HG03045 (cell line): ENCODE measurements around the gene TMTC1.

Experiments used
- ATAC-seq: cut with Tn5 transposase; IDR thresholded peaks from one replicate; pipeline ENCODE4 v1.9.1; 2021; ENCODE audit warnings: mild to moderate bottlenecking, moderate library complexity; ENCODE audit not compliant: unreplicated experiment

The TMTC1 gene

GRCh38 chr12:29781188-29781587 lies 2.6 kb downstream of the TMTC1 start:
- no peak for ATAC-seq

GRCh38 chr12:29780084-29780483 lies 3.7 kb downstream of the TMTC1 start:
- ATAC-seq: no peak

GRCh38 chr12:29778531-29778930 lies 5.2 kb downstream of the TMTC1 start:
- ATAC-seq: no peak

- ATAC-seq: no peak
Measured at GRCh38 chr12:29773076-29773475, 10.7 kb downstream of the TMTC1 start.

- ATAC-seq: no peak
Measured at GRCh38 chr12:29771786-29772185, 12.0 kb downstream of the TMTC1 start.

- no peak for ATAC-seq
Measured at GRCh38 chr12:29771165-29771564, 12.6 kb downstream of the TMTC1 start.

- no peak for ATAC-seq
Measured at GRCh38 chr12:29769162-29769858, 14.4 kb downstream of the TMTC1 start.

GRCh38 chr12:29768372-29768771 lies 15.4 kb downstream of the TMTC1 start:
- ATAC-seq: no peak

- no peak for ATAC-seq
Measured at GRCh38 chr12:29763301-29763683, 20.4 kb downstream of the TMTC1 start.

- ATAC-seq: no peak
Measured at GRCh38 chr12:29762637-29763300, 21.0 kb downstream of the TMTC1 start.

- ATAC-seq: no peak
Measured at GRCh38 chr12:29759950-29760349, 23.8 kb downstream of the TMTC1 start.

GRCh38 chr12:29756741-29757390 lies 26.9 kb downstream of the TMTC1 start:
- no peak for ATAC-seq

- no peak for ATAC-seq
Measured at GRCh38 chr12:29754235-29755189, 29.2 kb downstream of the TMTC1 start.

GRCh38 chr12:29752121-29752520 lies 31.6 kb downstream of the TMTC1 start:
- no peak for ATAC-seq

GRCh38 chr12:29751676-29752075 lies 32.1 kb downstream of the TMTC1 start:
- no peak for ATAC-seq

- ATAC-seq: no peak
Measured at GRCh38 chr12:29750928-29751220, 32.9 kb downstream of the TMTC1 start.

GRCh38 chr12:29750131-29750927 lies 33.4 kb downstream of the TMTC1 start:
- peak; percentile 91 for ATAC-seq

GRCh38 chr12:29744365-29744764 lies 39.4 kb downstream of the TMTC1 start:
- ATAC-seq: no peak

GRCh38 chr12:29743801-29744200 lies 39.9 kb downstream of the TMTC1 start:
- ATAC-seq: no peak

- no peak for ATAC-seq
Measured at GRCh38 chr12:29743077-29743476, 40.7 kb downstream of the TMTC1 start.
